ENCODE data around the gene FLRT1.

The FLRT1 gene

GRCh38 chr11:64010783-64011182 lies 24.9 kb upstream of the FLRT1 start:
- ChIA-PET CTCF (no interaction called here), POLR2A (no interaction called here)
- TF ChIP-seq CTBP1 (IDR thresholded peaks at IDR 0.05; ENCODE audit: borderline replicate concordance): no peak
- TF ChIP-seq NFRKB (IDR thresholded peaks at IDR 0.05): no peak
- TF ChIP-seq BHLHE40 (IDR thresholded peaks at IDR 0.05; ENCODE audit: borderline replicate concordance): no peak
- no peak for TF ChIP-seq HDGF (IDR thresholded peaks at IDR 0.05; ENCODE audit: borderline replicate concordance)
- no peak for TF ChIP-seq FOXM1 (IDR thresholded peaks at IDR 0.05; ENCODE audit: borderline replicate concordance)
- DNase-seq (ENCODE audit: extremely low spot score): no peak

- POLR2A ChIA-PET: no interaction called here
- TF ChIP-seq FOXK2 (IDR thresholded peaks at IDR 0.05): no peak
- no peak for TF ChIP-seq BHLHE40 (IDR thresholded peaks at IDR 0.05; ENCODE audit: borderline replicate concordance)
- TF ChIP-seq SP1 (IDR thresholded peaks at IDR 0.05): no peak
- no peak for TF ChIP-seq SUZ12 (IDR thresholded peaks at IDR 0.05)
- no peak for TF ChIP-seq FOXM1 (IDR thresholded peaks at IDR 0.05; ENCODE audit: borderline replicate concordance)
- no peak for TF ChIP-seq TARDBP (IDR thresholded peaks at IDR 0.05)
- no peak for TF ChIP-seq L3MBTL2 (conservative IDR thresholded peaks at IDR 0.05)
- TF ChIP-seq ZNF384 (IDR thresholded peaks at IDR 0.05): no peak
- no peak for TF ChIP-seq CTBP1 (IDR thresholded peaks at IDR 0.05; ENCODE audit: borderline replicate concordance)
- TF ChIP-seq FOXA1 (IDR thresholded peaks at IDR 0.05): no peak
- TF ChIP-seq LEF1 (IDR thresholded peaks at IDR 0.05; ENCODE audit: borderline replicate concordance): no peak
- no peak for TF ChIP-seq ELF4 (IDR thresholded peaks at IDR 0.05)
- no peak for TF ChIP-seq ARNT (IDR thresholded peaks at IDR 0.05)
- no peak for TF ChIP-seq PKNOX1 (IDR thresholded peaks at IDR 0.05)
- TF ChIP-seq NFRKB (IDR thresholded peaks at IDR 0.05): no peak
- no peak for TF ChIP-seq HDGF (IDR thresholded peaks at IDR 0.05; ENCODE audit: borderline replicate concordance)
- CTCF ChIA-PET: no interaction called here
- no peak for DNase-seq (ENCODE audit: extremely low spot score)
Observed at GRCh38 chr11:64011371-64011770, 24.4 kb upstream of the FLRT1 start.

GRCh38 chr11:64013141-64013896 lies 22.4 kb upstream of the FLRT1 start:
- DNase-seq (ENCODE audit: extremely low spot score): no peak
- ChIA-PET POLR2A (interaction anchor here (1.2 kb wide), 1 partner anchor 12 kb away, joined by 4 read pairs; no protein-coding TSS in a partner anchor), CTCF (no interaction called here)
- TF ChIP-seq FOXM1 (IDR thresholded peaks at IDR 0.05; ENCODE audit: borderline replicate concordance): no peak
- no peak for TF ChIP-seq ELF4 (IDR thresholded peaks at IDR 0.05)
- TF ChIP-seq CTBP1 (IDR thresholded peaks at IDR 0.05; ENCODE audit: borderline replicate concordance): no peak
- no peak for TF ChIP-seq ARNT (IDR thresholded peaks at IDR 0.05)
- TF ChIP-seq FOXA1 (IDR thresholded peaks at IDR 0.05): no peak
- TF ChIP-seq L3MBTL2 (conservative IDR thresholded peaks at IDR 0.05): no peak
- no peak for TF ChIP-seq LEF1 (IDR thresholded peaks at IDR 0.05; ENCODE audit: borderline replicate concordance)
- no peak for TF ChIP-seq PKNOX1 (IDR thresholded peaks at IDR 0.05)
- no peak for TF ChIP-seq SUZ12 (IDR thresholded peaks at IDR 0.05)
- no peak for TF ChIP-seq ZNF384 (IDR thresholded peaks at IDR 0.05)
- TF ChIP-seq BHLHE40 (IDR thresholded peaks at IDR 0.05; ENCODE audit: borderline replicate concordance): no peak
- no peak for TF ChIP-seq HDGF (IDR thresholded peaks at IDR 0.05; ENCODE audit: borderline replicate concordance)
- TF ChIP-seq TARDBP (IDR thresholded peaks at IDR 0.05): no peak
- TF ChIP-seq SP1 (IDR thresholded peaks at IDR 0.05): no peak
- no peak for TF ChIP-seq NFRKB (IDR thresholded peaks at IDR 0.05)

GRCh38 chr11:64014356-64014755 lies 21.4 kb upstream of the FLRT1 start:
- POLR2A ChIA-PET: interaction anchor here (1.2 kb wide), 1 partner anchor 11 kb away, joined by 4 read pairs; no protein-coding TSS in a partner anchor
- CTCF ChIA-PET: no interaction called here
- no peak for DNase-seq (ENCODE audit: extremely low spot score)
- no peak for TF ChIP-seq BHLHE40 (IDR thresholded peaks at IDR 0.05; ENCODE audit: borderline replicate concordance)
- TF ChIP-seq FOXK2 (IDR thresholded peaks at IDR 0.05): no peak
- TF ChIP-seq TARDBP (IDR thresholded peaks at IDR 0.05): no peak
- TF ChIP-seq SUZ12 (IDR thresholded peaks at IDR 0.05): no peak
- no peak for TF ChIP-seq ZNF384 (IDR thresholded peaks at IDR 0.05)
- TF ChIP-seq PKNOX1 (IDR thresholded peaks at IDR 0.05): no peak
- TF ChIP-seq SP1 (IDR thresholded peaks at IDR 0.05): no peak
- TF ChIP-seq ARNT (IDR thresholded peaks at IDR 0.05): no peak
- TF ChIP-seq FOXA1 (IDR thresholded peaks at IDR 0.05): no peak
- no peak for TF ChIP-seq L3MBTL2 (conservative IDR thresholded peaks at IDR 0.05)
- TF ChIP-seq CTBP1 (IDR thresholded peaks at IDR 0.05; ENCODE audit: borderline replicate concordance): no peak
- TF ChIP-seq HDGF (IDR thresholded peaks at IDR 0.05; ENCODE audit: borderline replicate concordance): no peak
- no peak for TF ChIP-seq FOXM1 (IDR thresholded peaks at IDR 0.05; ENCODE audit: borderline replicate concordance)
- no peak for TF ChIP-seq NFRKB (IDR thresholded peaks at IDR 0.05)
- no peak for TF ChIP-seq LEF1 (IDR thresholded peaks at IDR 0.05; ENCODE audit: borderline replicate concordance)
- TF ChIP-seq ELF4 (IDR thresholded peaks at IDR 0.05): no peak

- TF ChIP-seq SUZ12 (IDR thresholded peaks at IDR 0.05): no peak
- TF ChIP-seq HDGF (IDR thresholded peaks at IDR 0.05; ENCODE audit: borderline replicate concordance): no peak
- TF ChIP-seq FOXK2 (IDR thresholded peaks at IDR 0.05): no peak
- TF ChIP-seq L3MBTL2 (conservative IDR thresholded peaks at IDR 0.05): no peak
- no peak for TF ChIP-seq FOXA1 (IDR thresholded peaks at IDR 0.05)
- TF ChIP-seq SP1 (IDR thresholded peaks at IDR 0.05): no peak
- TF ChIP-seq LEF1 (IDR thresholded peaks at IDR 0.05; ENCODE audit: borderline replicate concordance): no peak
- no peak for TF ChIP-seq ARNT (IDR thresholded peaks at IDR 0.05)
- TF ChIP-seq NFRKB (IDR thresholded peaks at IDR 0.05): no peak
- no peak for TF ChIP-seq PKNOX1 (IDR thresholded peaks at IDR 0.05)
- TF ChIP-seq ELF4 (IDR thresholded peaks at IDR 0.05): no peak
- no peak for TF ChIP-seq BHLHE40 (IDR thresholded peaks at IDR 0.05; ENCODE audit: borderline replicate concordance)
- TF ChIP-seq TARDBP (IDR thresholded peaks at IDR 0.05): no peak
- no peak for TF ChIP-seq ZNF384 (IDR thresholded peaks at IDR 0.05)
- no peak for TF ChIP-seq CTBP1 (IDR thresholded peaks at IDR 0.05; ENCODE audit: borderline replicate concordance)
- TF ChIP-seq FOXM1 (IDR thresholded peaks at IDR 0.05; ENCODE audit: borderline replicate concordance): no peak
- no peak for DNase-seq (ENCODE audit: extremely low spot score)
- POLR2A ChIA-PET: interaction anchor here (0.9 kb wide), 1 partner anchor 169 kb away, joined by 4 read pairs; no protein-coding TSS in a partner anchor
- CTCF ChIA-PET: no interaction called here
Observed at GRCh38 chr11:64015510-64015909, 20.2 kb upstream of the FLRT1 start.
